Measurements from ENCODE around the gene TAOK3. TPM values are rescaled to one million over a fixed set of nuclear protein-coding genes. Genes with fewer than 3 reads are reported as not detected.
"Not testable (repeated sequence)": the region's sequence is repeated elsewhere in the genome, so short reads cannot be mapped to it uniquely, and the experiment has no call there.

Gene TAOK3
- total RNA-seq, 1 donor from 2014 or later, result 13.5 TPM

GRCh38 chr12:118297284-118297683 lies 75.4 kb downstream of the TAOK3 start:
- no peaks in the 10 kb centered on the region for H3K27me3 ChIP-seq (ENCODE audit: control insufficient read depth, insufficient read depth, low read length)
- TF ChIP-seq CTCF (IDR thresholded peaks at IDR 0.05; ENCODE audit: insufficient read depth, low read length, poor library complexity, severe bottlenecking), result no peak
- H3K4me3 ChIP-seq (ENCODE audit: low read depth, low read length), result no peak overlapping the region
- DNase-seq (ENCODE audit: low read depth), result no peak
- no peaks in the 10 kb centered on the region for H3K36me3 ChIP-seq (ENCODE audit: control insufficient read depth, insufficient read depth, low read length)

- no peaks in the 10 kb centered on the region for H3K27me3 ChIP-seq (ENCODE audit: control insufficient read depth, insufficient read depth, low read length)
- no peaks in the 10 kb centered on the region for H3K36me3 ChIP-seq (ENCODE audit: control insufficient read depth, insufficient read depth, low read length)
- no peak for TF ChIP-seq CTCF (IDR thresholded peaks at IDR 0.05; ENCODE audit: insufficient read depth, low read length, poor library complexity, severe bottlenecking)
- DNase-seq (ENCODE audit: low read depth), result no peak
- H3K4me3 ChIP-seq (ENCODE audit: low read depth, low read length), result no peak overlapping the region
Measured at GRCh38 chr12:118292836-118293235, 79.9 kb downstream of the TAOK3 start.

- DNase-seq (ENCODE audit: low read depth), result no peak
- no peak for TF ChIP-seq CTCF (IDR thresholded peaks at IDR 0.05; ENCODE audit: insufficient read depth, low read length, poor library complexity, severe bottlenecking)
Measured at GRCh38 chr12:118290130-118290529, 82.6 kb downstream of the TAOK3 start.

GRCh38 chr12:118288174-118288573 lies 84.5 kb downstream of the TAOK3 start:
- H3K4me3 ChIP-seq (ENCODE audit: low read depth, low read length), result no peak overlapping the region

More at GRCh38 chr12:118290130-118290529, 82.6 kb downstream of the TAOK3 start:
- Histone ChIP-seq H3K36me3 (ENCODE audit: control insufficient read depth, insufficient read depth, low read length) (no peaks in the 10 kb centered on the region), H3K4me3 (ENCODE audit: low read depth, low read length) (no peak overlapping the region), H3K27me3 (ENCODE audit: control insufficient read depth, insufficient read depth, low read length) (no peaks in the 10 kb centered on the region)

GRCh38 chr12:118287728-118288127 lies 85.0 kb downstream of the TAOK3 start:
- no peak for TF ChIP-seq CTCF (IDR thresholded peaks at IDR 0.05; ENCODE audit: insufficient read depth, low read length, poor library complexity, severe bottlenecking)
- Histone ChIP-seq H3K36me3 (ENCODE audit: control insufficient read depth, insufficient read depth, low read length) (no peaks in the 10 kb centered on the region), H3K4me3 (ENCODE audit: low read depth, low read length) (no peak overlapping the region), H3K27me3 (ENCODE audit: control insufficient read depth, insufficient read depth, low read length) (no peaks in the 10 kb centered on the region)
- DNase-seq (ENCODE audit: low read depth), result no peak

More at GRCh38 chr12:118288174-118288573, 84.5 kb downstream of the TAOK3 start:
- TF ChIP-seq CTCF (IDR thresholded peaks at IDR 0.05; ENCODE audit: insufficient read depth, low read length, poor library complexity, severe bottlenecking), result no peak
- Histone ChIP-seq H3K27me3 (ENCODE audit: control insufficient read depth, insufficient read depth, low read length) (no peaks in the 10 kb centered on the region), H3K36me3 (ENCODE audit: control insufficient read depth, insufficient read depth, low read length) (no peaks in the 10 kb centered on the region)
- no peak for DNase-seq (ENCODE audit: low read depth)

GRCh38 chr12:118282767-118283166 lies 89.9 kb downstream of the TAOK3 start:
- Histone ChIP-seq H3K27me3 (ENCODE audit: control insufficient read depth, insufficient read depth, low read length) (no peaks in the 10 kb centered on the region), H3K4me3 (ENCODE audit: low read depth, low read length) (no peak overlapping the region), H3K36me3 (ENCODE audit: control insufficient read depth, insufficient read depth, low read length) (no peaks in the 10 kb centered on the region)
- DNase-seq (ENCODE audit: low read depth), result no peak
- no peak for TF ChIP-seq CTCF (IDR thresholded peaks at IDR 0.05; ENCODE audit: insufficient read depth, low read length, poor library complexity, severe bottlenecking)

GRCh38 chr12:118278288-118278687 lies 94.4 kb downstream of the TAOK3 start:
- not testable (repeated sequence) for H3K36me3 ChIP-seq (ENCODE audit: control insufficient read depth, insufficient read depth, low read length); H3K27me3 ChIP-seq (ENCODE audit: control insufficient read depth, insufficient read depth, low read length); DNase-seq (ENCODE audit: low read depth); H3K4me3 ChIP-seq (ENCODE audit: low read depth, low read length)

Measured in kidney epithelial cell (primary cell).